ENCODE results near the gene MCU.
"Not testable (repeated sequence)": the region's sequence is repeated elsewhere in the genome, so short reads cannot be mapped to it uniquely, and the experiment has no call there.

MCU gene

GRCh38 chr10:72687035-72687434, 4.9 kb upstream of the MCU start:
- no peak for DNase-seq (ENCODE audit: low spot score)

GRCh38 chr10:72688208-72688651, 3.7 kb upstream of the MCU start:
- no peak for DNase-seq (ENCODE audit: low spot score)

GRCh38 chr10:72689660-72690059, 2.3 kb upstream of the MCU start:
- DNase-seq (ENCODE audit: low spot score) = no peak

DNA sequence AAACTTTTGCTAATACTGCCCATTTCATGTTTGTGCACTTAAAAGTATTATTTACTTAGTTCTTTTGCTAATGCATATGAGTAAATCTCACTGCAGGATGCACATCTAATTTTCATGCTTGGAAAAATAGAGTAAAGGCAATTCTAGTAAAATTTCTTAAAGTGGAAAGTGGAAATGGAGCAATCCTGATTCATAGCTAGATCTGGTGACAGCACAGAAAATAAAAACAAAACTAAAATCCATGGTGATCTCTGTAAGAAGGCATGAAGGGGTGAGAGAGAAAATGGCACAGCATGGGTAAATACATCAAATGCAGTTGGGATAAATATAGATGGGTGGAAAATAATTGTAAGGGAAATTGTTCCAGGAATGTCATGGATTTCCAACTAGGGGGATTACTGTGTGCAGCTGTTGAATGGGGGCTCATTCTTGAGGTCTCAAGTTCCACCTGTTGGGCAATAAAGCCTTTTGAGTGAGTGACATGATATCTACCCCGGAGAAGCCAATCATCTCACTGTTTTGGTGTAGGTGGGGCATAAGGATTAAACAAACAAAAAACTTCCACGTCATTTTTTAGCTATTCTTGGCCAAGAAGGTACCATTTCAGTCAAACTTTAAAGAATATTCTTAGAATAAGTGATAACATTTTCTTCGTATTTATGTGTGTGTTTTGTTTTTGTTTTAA, 1.7 kb upstream of the MCU start:
- no peak for DNase-seq (ENCODE audit: low spot score)

- no peak for DNase-seq (ENCODE audit: low spot score)
Observed at GRCh38 chr10:72691470-72691862, 477 bp upstream of the MCU start.

- no peak for DNase-seq (ENCODE audit: low spot score)
Observed at GRCh38 chr10:72692744-72692993, 726 bp downstream of the MCU start.

DNA sequence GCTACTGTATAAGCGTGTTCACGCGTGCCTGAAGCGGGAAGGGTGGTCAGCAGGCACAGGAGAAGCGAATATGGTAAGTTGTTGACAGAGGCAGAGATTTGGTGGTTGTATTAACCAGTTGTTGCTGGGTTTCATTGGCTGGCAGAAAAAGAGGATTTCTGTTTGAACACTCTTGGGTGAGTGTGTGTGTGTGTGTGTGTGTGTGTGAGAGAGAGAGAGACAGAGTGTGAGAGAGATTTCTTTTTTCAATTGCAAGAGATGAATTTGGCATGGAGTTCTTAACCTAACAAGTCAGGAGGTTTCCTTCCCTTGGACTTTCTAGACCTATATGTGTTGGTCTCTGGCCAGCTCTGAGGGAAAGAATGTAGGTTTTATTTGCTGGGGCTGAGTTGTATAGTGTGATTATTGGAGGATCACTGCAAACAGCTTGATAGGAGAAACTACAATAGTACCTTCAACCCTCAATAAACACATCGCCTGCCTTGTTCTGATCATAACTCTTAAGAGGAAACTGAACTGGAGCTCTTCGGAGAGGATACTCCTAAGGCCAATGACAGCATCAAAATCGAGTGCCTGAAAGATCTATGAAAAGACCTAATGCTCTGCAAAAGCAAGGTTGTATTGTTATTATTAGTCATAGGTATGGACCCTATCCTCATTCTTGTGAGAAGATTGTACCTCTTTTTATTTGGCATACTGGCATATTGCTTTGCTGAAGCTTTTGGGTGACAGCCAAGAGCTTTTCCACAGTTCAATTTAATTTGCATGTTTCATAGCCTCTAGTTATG, 1.2 kb downstream of the MCU start:
- no peak for DNase-seq (ENCODE audit: low spot score)

GRCh38 chr10:72694476-72695369, 2.8 kb downstream of the MCU start:
- DNase-seq (ENCODE audit: low spot score) = no peak

GRCh38 chr10:72695496-72695895, 3.6 kb downstream of the MCU start:
- no peak for DNase-seq (ENCODE audit: low spot score)

DNA sequence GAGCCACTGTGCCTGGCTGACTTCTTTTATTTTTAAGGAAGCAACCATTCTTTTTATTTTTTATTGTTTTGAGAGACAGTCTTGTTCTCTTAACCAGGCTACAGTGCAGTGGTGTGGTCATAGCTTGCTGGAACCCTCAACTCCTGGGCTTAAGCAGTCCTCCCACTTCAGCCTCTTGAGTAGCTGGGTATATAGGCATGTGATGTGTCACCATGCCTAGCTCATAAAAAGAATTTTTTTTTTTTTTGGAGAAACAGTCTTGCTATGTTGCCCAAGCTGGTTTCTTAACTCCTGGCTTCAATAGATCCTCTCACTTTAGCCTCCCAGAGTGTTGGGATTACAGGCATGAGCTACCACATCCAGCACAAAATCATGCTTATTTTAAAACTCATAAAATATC, 5.8 kb downstream of the MCU start:
- DNase-seq (ENCODE audit: low spot score) = no peak

GRCh38 chr10:72702465-72702864, 10.5 kb downstream of the MCU start:
- not testable (repeated sequence) for DNase-seq (ENCODE audit: low spot score)

DNA sequence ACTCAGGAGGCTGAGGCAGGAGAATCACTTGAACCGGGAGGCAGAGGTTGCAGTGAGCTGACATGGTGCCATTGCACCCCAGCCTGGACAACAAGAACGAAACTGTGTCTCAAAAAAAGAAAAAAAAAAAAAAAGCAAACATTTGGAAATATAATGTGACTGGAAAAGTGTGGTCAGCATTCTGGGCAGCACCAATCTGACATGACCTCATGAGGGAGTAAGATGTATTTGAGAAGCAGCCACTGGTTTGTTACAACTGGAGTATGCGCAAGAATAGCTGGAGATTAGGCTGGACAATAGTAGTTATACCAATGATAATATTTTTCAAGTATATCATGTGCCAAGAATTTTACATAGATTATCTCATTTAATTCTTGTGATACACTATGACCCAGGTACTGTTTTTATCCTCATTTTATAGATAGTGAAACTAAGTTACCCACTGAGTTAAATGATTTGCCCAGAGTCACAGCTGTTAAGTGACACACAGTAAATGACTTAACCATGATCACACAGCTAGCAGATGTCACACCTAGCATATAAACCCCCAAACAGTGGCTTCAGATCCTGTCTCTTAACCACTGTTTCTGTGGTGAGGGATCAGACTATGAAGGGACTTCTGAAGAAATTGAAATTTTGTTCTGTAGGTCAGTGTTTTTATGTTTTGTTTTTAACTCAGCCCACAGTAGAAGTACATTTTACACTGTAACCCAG, 11.1 kb downstream of the MCU start:
- no peak for DNase-seq (ENCODE audit: low spot score)

- DNase-seq (ENCODE audit: low spot score) = no peak
Observed at GRCh38 chr10:72704117-72704516, 12.2 kb downstream of the MCU start.

GRCh38 chr10:72709041-72709440, 17.1 kb downstream of the MCU start:
- DNase-seq (ENCODE audit: low spot score) = no peak

GRCh38 chr10:72712136-72712535, 20.2 kb downstream of the MCU start:
- no peak for DNase-seq (ENCODE audit: low spot score)

- DNase-seq (ENCODE audit: low spot score) = no peak
Observed at GRCh38 chr10:72719941-72720592, 28.1 kb downstream of the MCU start.

GRCh38 chr10:72720814-72721660, 29.1 kb downstream of the MCU start:
- no peak for DNase-seq (ENCODE audit: low spot score)

GRCh38 chr10:72727130-72727529, 35.2 kb downstream of the MCU start:
- DNase-seq (ENCODE audit: low spot score) = no peak

DNA sequence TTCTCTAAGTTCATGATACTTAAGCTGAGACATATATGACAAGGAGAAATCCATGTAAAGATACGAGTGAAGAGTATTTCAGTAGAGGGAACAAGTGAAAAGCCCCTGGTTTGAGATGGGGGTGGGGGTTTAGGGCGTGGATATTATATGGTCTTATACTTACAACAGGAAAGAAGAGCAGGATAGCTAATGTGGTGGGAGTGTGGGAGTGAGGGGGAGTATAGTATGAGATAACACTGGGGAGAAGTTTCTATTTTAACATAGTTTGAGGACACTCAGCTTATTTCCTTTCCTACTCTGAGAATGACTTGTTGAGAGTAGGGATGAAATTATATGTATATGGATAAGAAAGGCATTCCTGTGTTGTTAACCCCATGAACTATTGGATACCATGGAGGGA, 36.5 kb downstream of the MCU start:
- DNase-seq (ENCODE audit: low spot score) = no peak

GRCh38 chr10:72729528-72729927, 37.6 kb downstream of the MCU start:
- no peak for DNase-seq (ENCODE audit: low spot score)

- DNase-seq (ENCODE audit: low spot score) = no peak
Observed at GRCh38 chr10:72730479-72730878, 38.5 kb downstream of the MCU start.
